ENCODE measurements around the gene DNAH8.

The DNAH8 gene

GRCh38 chr6:39040080-39040673 is 325.1 kb downstream of the DNAH8 start:
- Histone ChIP-seq H4K20me1 (no peaks in the 10 kb centered on the region), H3K4me2 (peak overlapping the region; percentile 30; the same call in 1 of the 2 replicates), H3K27me3 (no peaks in the 10 kb centered on the region), H3K4me3 (no peak overlapping the region), H3K4me1 (peaks cover 56% of the 10 kb centered on the region), H3K9me3 (no peaks in the 10 kb centered on the region), H3K27ac (no peak overlapping the region), H3K36me3 (no peaks in the 10 kb centered on the region), H3K9ac (no peak overlapping the region)
- no peak for TF ChIP-seq Cebpa-rat (IDR thresholded peaks at IDR 0.05)

- Histone ChIP-seq H3K36me3 (no peaks in the 10 kb centered on the region), H3K4me2 (peak overlapping the region; percentile 30), H3K9me3 (no peaks in the 10 kb centered on the region), H3K4me1 (peaks cover 50% of the 10 kb centered on the region), H3K4me3 (no peak overlapping the region), H3K27me3 (no peaks in the 10 kb centered on the region), H3K27ac (no peak overlapping the region), H3K9ac (no peak overlapping the region), H4K20me1 (no peaks in the 10 kb centered on the region)
- no peak for TF ChIP-seq Cebpa-rat (IDR thresholded peaks at IDR 0.05)
These were observed 326.0 kb downstream of the DNAH8 start for GRCh38 chr6:39041072-39041471.

DNA sequence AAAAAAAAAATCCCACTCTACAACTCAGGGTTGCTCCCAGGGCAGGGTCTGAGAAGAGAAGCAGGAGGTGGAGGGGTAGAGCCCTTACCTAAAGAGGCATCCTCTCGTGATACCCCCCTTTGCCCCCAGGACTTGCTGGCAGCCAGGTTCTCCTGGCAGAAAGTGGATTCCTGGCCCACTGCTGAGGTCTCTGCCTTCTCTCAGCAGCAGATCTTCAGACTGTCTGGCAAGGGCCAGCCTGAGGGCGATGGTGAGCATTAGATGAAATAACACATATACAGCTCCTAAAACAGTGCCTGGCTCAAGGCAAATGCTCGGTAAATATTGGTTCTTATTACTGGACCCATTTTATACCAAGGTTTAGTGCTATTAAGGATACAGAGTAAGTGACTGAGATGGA is 328.7 kb downstream of the DNAH8 start:
- Histone ChIP-seq H3K27me3 (peaks cover 18% of the 10 kb centered on the region), H3K36me3 (no peaks in the 10 kb centered on the region), H3K4me3 (no peak overlapping the region), H3K9me3 (no peaks in the 10 kb centered on the region), H3K4me1 (peaks cover 33% of the 10 kb centered on the region), H3K4me2 (no peak overlapping the region), H3K9ac (no peak overlapping the region), H4K20me1 (no peaks in the 10 kb centered on the region), H3K27ac (no peak overlapping the region)
- no peak for TF ChIP-seq Cebpa-rat (IDR thresholded peaks at IDR 0.05)

DNA sequence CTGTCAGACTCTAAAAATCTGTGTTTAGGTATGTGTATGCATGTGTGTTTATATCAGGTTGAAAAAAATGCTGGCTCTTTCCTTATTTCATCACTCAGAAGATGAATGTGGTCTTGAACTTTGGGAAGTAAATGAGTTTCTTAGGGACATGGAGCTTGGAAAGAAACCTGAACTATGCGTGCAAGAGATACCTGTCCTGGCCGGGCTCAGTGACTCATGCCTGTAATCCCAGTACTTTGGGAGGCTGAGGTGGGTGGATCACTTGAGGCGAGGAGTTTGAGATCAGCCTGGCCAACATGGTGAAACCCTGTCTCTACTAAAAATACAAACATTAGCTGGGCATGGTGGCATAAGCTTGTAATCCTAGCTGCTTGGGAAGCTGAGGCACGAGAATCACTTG is 329.1 kb downstream of the DNAH8 start:
- H3K27me3 ChIP-seq: peaks cover 22% of the 10 kb centered on the region
- no peak overlapping the region for H3K4me2 ChIP-seq
- H4K20me1 ChIP-seq: peaks cover under 1% of the 10 kb centered on the region
- TF ChIP-seq Cebpa-rat (IDR thresholded peaks at IDR 0.05): no peak
- no peak overlapping the region for H3K4me3 ChIP-seq
- peaks cover 35% of the 10 kb centered on the region for H3K4me1 ChIP-seq
- H3K9me3 ChIP-seq: no peaks in the 10 kb centered on the region
- no peak overlapping the region for H3K27ac ChIP-seq
- H3K36me3 ChIP-seq: no peaks in the 10 kb centered on the region
- H3K9ac ChIP-seq: no peak overlapping the region

DNA sequence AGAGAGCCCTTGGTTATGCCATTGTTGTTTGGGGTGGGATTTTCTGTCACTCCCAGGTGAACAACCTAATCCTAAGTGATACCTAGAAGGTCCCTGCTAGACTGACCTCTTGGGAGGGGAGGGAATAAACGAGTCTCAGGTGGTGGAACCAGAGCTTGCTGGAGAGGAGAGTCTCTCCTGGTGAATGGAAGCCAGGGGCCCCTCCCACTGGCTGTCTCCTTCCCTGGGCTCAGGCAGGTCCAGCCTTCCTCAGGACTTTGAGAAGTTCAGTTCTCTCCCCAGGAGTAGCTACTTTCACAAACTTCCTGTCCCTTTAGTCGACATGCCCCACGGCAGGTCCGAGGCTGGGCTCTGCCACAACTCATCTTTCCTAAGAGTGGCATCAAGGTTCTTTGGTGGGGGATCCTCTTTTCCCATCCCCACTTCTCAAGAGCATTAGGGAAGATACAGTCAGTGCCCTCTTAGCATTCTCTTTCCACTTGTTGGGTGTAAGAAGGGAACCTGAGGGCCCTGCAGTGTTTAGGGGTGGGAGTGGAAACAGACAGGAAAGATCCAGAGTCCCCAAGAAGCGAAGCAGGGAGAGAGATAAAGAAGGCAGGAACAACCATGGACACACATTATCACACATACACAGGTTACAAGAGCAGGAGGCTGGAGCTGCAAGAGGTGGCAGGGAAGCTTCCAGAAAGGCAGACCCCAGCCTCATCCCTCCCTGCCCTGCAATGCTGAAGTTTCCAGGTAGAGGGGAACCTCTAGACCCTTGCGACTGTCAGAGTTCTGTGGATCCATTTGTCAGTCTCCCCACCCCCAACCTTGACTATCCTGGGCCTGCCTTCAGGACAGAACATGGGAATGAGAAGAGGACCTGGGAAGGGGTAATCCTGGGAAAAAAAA is 332.6 kb downstream of the DNAH8 start:
- Histone ChIP-seq H3K4me1 (peaks cover 53% of the 10 kb centered on the region), H3K9ac (peak overlapping the region; percentile 82), H3K4me2 (peak overlapping the region; percentile 84), H3K27me3 (peaks cover 32% of the 10 kb centered on the region), H3K9me3 (no peaks in the 10 kb centered on the region), H3K27ac (peak overlapping the region; percentile 83; the same call in 1 of the 2 replicates), H3K4me3 (peak overlapping the region; percentile 81), H4K20me1 (peaks cover 36% of the 10 kb centered on the region), H3K36me3 (no peaks in the 10 kb centered on the region)
- no peak for TF ChIP-seq Cebpa-rat (IDR thresholded peaks at IDR 0.05)

DNA sequence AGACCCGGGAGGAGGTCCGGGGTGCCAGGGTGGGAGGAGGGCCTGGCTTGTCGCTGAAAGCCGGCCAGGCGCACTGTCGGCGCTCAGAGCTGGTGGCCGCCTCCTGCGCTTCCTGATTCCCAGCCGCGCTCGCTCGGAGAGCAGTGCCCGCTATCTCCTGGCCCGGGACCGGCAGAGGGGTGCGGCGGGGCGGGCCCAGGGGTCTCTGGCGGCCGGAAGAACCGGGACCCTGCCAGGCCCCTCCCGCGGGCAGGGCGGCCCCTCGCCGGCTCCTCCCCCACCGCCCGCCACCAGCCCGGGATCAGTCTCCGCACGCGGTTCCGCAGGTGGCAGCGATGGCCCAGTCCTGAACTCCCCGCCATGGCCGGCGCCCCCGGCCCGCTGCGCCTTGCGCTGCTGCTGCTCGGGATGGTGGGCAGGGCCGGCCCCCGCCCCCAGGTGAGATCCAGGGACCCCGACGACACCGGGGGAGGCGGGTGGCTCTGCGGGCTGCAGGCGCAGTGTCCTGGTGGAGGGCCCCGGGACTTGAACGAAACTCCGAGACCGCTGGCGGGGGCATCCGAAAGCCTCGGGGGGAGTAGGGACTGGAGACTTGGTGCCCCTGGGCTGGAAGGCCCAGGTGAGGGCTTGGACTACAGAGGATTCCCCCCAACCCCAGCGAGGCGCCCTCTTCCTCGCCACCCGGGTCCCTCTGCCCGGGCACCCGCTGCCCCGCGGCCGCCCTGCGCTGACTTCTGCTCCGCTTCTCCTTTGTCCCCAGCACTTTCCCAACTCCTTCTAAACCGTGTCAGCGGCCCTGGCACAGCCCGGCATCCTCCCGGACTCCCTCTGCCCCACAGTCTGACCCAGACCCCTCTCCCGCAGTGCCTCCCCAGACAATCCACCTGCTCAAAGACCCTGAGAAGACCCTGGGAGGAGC is 333.6 kb downstream of the DNAH8 start, which contains the start of gene GLP1R:
GLP1R (plus strand) TSS at position 301 of the 919 bp plus-strand sequence; CDS start at position 361, 60 bp downstream.
- Histone ChIP-seq H3K27ac (peak within 1 kb of the TSS; percentile 83), H3K4me3 (peak within 1 kb of the TSS; percentile 81), H3K27me3 (peaks cover 32% of the 10 kb centered on the region), H3K36me3 (no peaks in the 10 kb centered on the region), H3K9ac (peak within 1 kb of the TSS; percentile 82), H4K20me1 (peaks cover 45% of the 10 kb centered on the region), H3K4me1 (peaks cover 47% of the 10 kb centered on the region), H3K4me2 (peak within 1 kb of the TSS; percentile 84), H3K9me3 (no peaks in the 10 kb centered on the region)
- TF ChIP-seq Cebpa-rat (IDR thresholded peaks at IDR 0.05): no peak

DNA sequence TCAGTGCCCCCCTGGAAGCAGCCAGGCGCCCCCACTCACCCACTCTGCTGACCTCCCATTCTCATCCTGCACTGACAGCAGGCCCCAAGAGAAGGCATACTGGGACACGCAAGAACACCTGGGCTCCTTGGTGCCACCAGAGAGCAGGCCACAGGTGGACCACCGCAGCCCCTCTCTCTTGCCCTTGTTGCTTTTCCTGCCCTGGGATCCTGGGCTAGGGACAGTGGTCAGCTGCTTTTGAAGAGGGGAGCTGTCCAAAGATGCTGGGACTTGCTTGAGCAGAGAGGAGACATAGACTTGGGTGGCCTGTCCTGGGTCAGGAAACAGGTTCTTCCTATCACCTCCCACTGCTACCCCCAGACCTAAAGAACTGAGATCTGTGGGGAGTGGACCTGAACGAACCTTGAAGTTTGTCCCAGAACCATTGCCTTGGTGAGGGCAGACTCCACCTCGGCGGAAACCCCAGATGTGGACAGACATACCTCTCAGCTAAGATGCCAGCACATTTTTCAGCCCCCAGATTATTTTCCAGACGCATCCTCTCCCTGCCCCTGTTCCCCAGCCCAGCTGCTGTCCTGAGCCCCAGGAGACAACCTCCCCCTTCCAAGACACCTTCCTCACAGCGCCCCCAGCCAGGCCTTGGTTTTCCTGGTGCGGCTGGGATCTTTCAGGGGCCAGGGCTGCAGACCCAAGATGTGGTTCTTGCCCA is 334.6 kb downstream of the DNAH8 start:
- peaks cover 32% of the 10 kb centered on the region for H3K27me3 ChIP-seq
- H3K4me1 ChIP-seq: peaks cover 47% of the 10 kb centered on the region
- H3K9me3 ChIP-seq: no peaks in the 10 kb centered on the region
- H3K9ac ChIP-seq: peak overlapping the region; percentile 82
- peak overlapping the region; percentile 84 for H3K4me2 ChIP-seq
- H3K36me3 ChIP-seq: 0 out of 2 replicates have a peak, but pooled peaks cover 2% of the 10 kb centered on the region
- peak overlapping the region; percentile 81 for H3K4me3 ChIP-seq
- peak overlapping the region; percentile 83 for H3K27ac ChIP-seq
- no peak for TF ChIP-seq Cebpa-rat (IDR thresholded peaks at IDR 0.05)
- peaks cover 55% of the 10 kb centered on the region for H4K20me1 ChIP-seq

DNA sequence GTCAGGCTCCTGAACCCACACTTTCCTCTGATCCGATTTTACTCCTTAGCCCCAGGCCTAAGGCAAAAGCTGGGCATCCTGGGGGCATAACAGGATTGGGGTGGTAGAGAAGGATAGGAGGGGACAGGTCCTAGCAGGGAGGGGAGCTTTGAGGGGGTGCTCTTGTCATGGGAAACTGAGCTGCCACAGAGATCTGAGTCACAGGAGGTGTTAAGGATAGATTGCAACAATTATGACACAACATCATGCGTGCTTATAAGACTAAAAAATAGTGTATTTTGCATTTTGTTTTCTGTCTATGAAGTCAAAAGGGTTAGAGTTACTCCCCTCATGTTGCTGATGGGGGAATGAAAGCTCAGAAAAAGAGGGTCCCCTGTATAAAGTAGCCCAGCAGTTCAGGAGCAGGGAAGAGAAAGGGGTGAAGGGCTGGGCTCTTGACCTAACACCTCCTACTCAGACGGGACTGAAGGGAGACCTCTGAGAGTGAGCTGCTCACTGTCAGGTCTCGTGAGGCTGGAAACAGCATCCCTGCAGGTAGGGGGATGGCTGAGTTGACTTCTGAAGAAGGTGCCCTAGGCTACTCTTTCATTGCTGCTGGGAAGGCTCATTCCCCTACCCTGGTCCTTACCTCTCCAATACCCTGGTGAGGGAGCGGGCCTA is 335.5 kb downstream of the DNAH8 start:
- Histone ChIP-seq H3K9ac (no peak overlapping the region), H3K4me1 (peaks cover 47% of the 10 kb centered on the region), H3K4me2 (peak overlapping the region; percentile 84), H3K36me3 (0 out of 2 replicates have a peak, but pooled peaks cover 8% of the 10 kb centered on the region), H3K9me3 (no peaks in the 10 kb centered on the region), H3K27ac (no peak overlapping the region), H3K4me3 (no peak overlapping the region), H4K20me1 (peaks cover 61% of the 10 kb centered on the region), H3K27me3 (peaks cover 32% of the 10 kb centered on the region)
- no peak for TF ChIP-seq Cebpa-rat (IDR thresholded peaks at IDR 0.05)

Data from BLaER1 (cell line).